ENCODE results near the gene TMEM30A. TPM values are rescaled to one million over a fixed set of nuclear protein-coding genes. Genes with fewer than 3 reads are reported as not detected.

Gene TMEM30A
- total RNA-seq, 4 donors from 2014 or later: 62.4 to 101 (median 76.9) TPM

DNA sequence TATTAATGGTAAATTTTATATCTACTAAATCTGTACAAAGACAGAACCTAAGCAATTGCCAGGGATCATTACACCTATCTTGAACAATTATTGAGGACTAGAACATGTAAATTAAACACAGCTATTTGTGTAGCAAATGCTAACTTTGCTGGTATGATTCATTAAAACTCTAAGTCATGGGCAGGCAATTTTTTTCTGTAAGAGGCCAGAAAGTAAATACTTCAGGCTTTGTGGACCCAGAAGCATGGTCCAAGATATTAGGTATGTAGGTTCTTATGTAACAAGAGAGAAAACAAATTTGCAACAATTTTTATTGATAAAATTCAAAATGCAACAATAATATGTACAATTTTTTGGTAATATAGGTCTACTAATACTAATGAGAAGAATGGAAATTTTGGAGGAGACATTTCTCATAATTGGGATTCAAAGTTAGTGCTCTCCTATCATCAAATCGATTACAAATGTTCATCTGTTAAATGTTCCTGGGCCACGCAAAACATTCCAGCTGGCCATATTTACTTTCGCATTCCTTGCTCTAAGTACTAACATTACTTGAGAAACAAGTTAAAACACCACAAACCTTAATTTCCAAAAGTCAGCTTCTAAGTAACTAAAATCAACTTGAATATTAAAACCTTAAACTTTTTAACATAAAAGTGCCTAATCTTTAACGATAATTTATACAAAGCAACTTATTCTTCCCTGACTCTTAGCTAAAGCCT lies 4.3 kb downstream of the TMEM30A start:
- Histone ChIP-seq H3K9me3 (no peaks in the 10 kb centered on the region), H3K4me3 (no peak overlapping the region), H3K27ac (peak overlapping the region in 1 of 4 donors; percentile 18), H3K27me3 (no peaks in the 10 kb centered on the region), H3K36me3 (no peaks in the 10 kb centered on the region), H3K4me1 (peaks cover 0 to 79% (median 39%) of the 10 kb centered on the region in 4 donors)
- TF ChIP-seq EP300 (IDR thresholded peaks at IDR 0.05) (no peak), POLR2A (IDR thresholded peaks at IDR 0.05) (no peak)
- TF ChIP-seq, protein P1, sequence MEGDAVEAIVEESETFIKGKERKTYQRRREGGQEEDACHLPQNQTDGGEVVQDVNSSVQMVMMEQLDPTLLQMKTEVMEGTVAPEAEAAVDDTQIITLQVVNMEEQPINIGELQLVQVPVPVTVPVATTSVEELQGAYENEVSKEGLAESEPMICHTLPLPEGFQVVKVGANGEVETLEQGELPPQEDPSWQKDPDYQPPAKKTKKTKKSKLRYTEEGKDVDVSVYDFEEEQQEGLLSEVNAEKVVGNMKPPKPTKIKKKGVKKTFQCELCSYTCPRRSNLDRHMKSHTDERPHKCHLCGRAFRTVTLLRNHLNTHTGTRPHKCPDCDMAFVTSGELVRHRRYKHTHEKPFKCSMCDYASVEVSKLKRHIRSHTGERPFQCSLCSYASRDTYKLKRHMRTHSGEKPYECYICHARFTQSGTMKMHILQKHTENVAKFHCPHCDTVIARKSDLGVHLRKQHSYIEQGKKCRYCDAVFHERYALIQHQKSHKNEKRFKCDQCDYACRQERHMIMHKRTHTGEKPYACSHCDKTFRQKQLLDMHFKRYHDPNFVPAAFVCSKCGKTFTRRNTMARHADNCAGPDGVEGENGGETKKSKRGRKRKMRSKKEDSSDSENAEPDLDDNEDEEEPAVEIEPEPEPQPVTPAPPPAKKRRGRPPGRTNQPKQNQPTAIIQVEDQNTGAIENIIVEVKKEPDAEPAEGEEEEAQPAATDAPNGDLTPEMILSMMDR (IDR thresholded peaks at IDR 0.05): no peak
- 63 to 67% methylated on average over 4 of the region's 4 CpGs for WGBS, 2 donors
- no peak for DNase-seq (ENCODE audit: low spot score in 2 of 2)

DNA sequence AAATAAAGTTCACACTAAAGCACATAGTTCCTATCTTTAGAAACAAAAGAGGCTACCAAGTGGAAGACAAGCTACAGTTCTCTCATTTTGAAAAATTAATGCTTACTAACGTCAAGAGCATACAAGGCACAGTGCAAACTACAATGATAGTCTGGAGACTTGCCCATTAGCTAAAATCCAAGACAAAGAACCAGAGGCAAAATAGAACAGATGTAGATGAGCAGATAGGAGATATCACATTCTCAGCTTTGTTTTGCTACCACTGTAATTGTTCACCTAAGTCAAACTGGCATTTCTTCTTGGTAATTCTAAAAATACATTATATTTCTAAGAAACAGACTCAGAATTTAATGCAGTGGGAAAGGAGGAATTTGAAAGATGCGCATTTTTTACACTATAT lies 5.2 kb downstream of the TMEM30A start:
- H3K27me3 ChIP-seq: no peaks in the 10 kb centered on the region

DNA sequence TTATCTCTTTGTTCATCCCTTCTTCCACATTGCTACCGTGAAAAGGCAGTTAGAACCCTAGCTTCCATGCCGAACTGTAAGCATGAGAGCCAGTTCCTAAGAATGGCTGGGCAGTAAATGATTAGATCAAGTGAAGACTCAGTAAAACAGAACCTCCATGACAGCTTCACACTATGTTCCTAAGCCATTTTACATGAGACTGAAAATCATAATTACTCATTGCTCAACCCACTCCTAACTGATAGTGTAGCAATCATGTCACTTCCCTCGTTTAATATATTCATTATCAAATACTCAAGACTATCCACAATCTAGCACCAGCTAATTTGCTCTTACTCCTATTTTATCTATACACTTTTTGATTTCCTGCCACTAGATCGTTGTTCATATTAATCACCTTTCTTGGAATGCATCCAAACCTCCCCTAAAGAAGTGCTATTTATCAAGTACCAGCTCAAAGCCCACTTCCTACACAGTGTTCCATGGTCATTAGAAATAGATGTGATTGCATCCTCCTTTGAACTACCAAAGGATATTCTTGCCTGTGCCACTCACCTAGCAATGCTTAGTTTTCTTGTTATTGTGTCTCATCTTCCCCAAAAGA lies 6.0 kb downstream of the TMEM30A start:
- no peak overlapping the region for H3K4me3 ChIP-seq
- H3K27me3 ChIP-seq: no peaks in the 10 kb centered on the region
- peaks cover 0 to 3% (median 0%) of the 10 kb centered on the region in 3 donors for H3K36me3 ChIP-seq
- TF ChIP-seq, protein P1 (IDR thresholded peaks at IDR 0.05): no peak
- TF ChIP-seq POLR2A (IDR thresholded peaks at IDR 0.05) (no peak), EP300 (IDR thresholded peaks at IDR 0.05) (no peak)
- 66 to 67% methylated on average over 4 of the region's 4 CpGs for WGBS, 2 donors
- no peak overlapping the region for H3K27ac ChIP-seq
- no peaks in the 10 kb centered on the region for H3K9me3 ChIP-seq
- DNase-seq (ENCODE audit: low spot score in 2 of 2): no peak
- H3K4me1 ChIP-seq: peaks cover 0 to 92% (median 39%) of the 10 kb centered on the region in 4 donors

More for the DNA sequence above, 5.2 kb downstream of the TMEM30A start:
- Histone ChIP-seq H3K27ac (no peak overlapping the region), H3K36me3 (no peaks in the 10 kb centered on the region), H3K4me3 (no peak overlapping the region), H3K4me1 (peaks cover 0 to 86% (median 39%) of the 10 kb centered on the region in 4 donors), H3K9me3 (no peaks in the 10 kb centered on the region)
- TF ChIP-seq POLR2A (IDR thresholded peaks at IDR 0.05) (no peak), EP300 (IDR thresholded peaks at IDR 0.05) (no peak)
- TF ChIP-seq, protein P1 (IDR thresholded peaks at IDR 0.05): no peak
- 61 to 64% methylated on average over 2 of the region's 2 CpGs for WGBS, 2 donors
- no peak for DNase-seq (ENCODE audit: low spot score in 2 of 2)

DNA sequence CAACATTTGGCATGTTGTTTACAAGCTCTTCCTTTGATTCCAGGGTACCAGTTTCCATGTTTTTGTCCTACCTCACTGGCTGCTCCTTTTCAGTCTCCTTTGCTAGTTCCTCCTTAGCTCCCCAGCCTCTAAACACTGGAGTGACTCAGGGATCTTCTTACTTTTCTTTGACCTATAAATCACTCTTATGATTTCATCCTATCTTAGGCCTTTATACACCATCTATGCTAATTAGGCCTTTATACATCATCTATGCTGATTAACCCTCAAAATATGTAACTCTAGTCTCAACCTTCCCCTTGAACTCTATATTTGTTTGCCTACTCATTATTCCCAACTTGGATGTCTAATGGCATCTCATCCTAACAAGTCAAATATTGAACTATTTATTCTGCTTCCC lies 9.5 kb downstream of the TMEM30A start:
- Histone ChIP-seq H3K9me3 (no peaks in the 10 kb centered on the region), H3K36me3 (peaks cover 0 to 4% (median 3%) of the 10 kb centered on the region in 3 donors), H3K27me3 (no peaks in the 10 kb centered on the region), H3K4me3 (no peak overlapping the region), H3K27ac (no peak overlapping the region), H3K4me1 (peaks cover 0 to 74% (median 13%) of the 10 kb centered on the region in 4 donors)
- TF ChIP-seq, protein P1 (IDR thresholded peaks at IDR 0.05): no peak
- TF ChIP-seq POLR2A (IDR thresholded peaks at IDR 0.05): no peak
- no peak for TF ChIP-seq EP300 (IDR thresholded peaks at IDR 0.05)
- no peak for DNase-seq (ENCODE audit: low spot score in 2 of 2)

DNA sequence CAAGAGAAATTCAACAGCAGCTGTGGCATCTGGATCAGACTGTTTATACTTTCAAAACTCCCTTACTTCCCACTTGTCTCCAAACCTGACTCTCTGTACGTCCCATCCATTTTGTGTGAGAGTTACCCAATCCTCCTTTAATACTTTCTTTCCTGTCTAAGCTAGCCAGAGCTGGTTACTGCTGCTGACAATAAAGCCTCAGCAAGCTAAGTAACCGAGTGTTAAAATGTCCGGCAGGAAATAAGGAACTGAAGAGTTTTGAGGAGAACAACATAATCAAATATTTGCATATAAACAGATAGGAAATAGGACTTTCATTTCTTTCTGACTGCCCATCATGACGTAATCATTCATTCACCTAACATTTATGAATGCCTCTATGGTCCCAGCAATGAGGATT lies 11.6 kb downstream of the TMEM30A start:
- no peak overlapping the region for H3K4me3 ChIP-seq
- no peaks in the 10 kb centered on the region for H3K9me3 ChIP-seq
- DNase-seq (ENCODE audit: low spot score in 2 of 2): no peak
- H3K27ac ChIP-seq: no peak overlapping the region
- TF ChIP-seq EP300 (IDR thresholded peaks at IDR 0.05) (no peak), POLR2A (IDR thresholded peaks at IDR 0.05) (no peak)
- TF ChIP-seq, protein P1 (IDR thresholded peaks at IDR 0.05): no peak
- H3K36me3 ChIP-seq: peaks cover 0 to 4% (median 3%) of the 10 kb centered on the region in 3 donors
- WGBS, 2 donors: 76 to 80% methylated on average over 4 of the region's 4 CpGs
- H3K27me3 ChIP-seq: no peaks in the 10 kb centered on the region
- H3K4me1 ChIP-seq: peaks cover 0 to 60% (median 5%) of the 10 kb centered on the region in 4 donors

All from tibial nerve (tissue), 4 donors.